WTC11 (cell line): ENCODE measurements around the gene LARGE1. TPM values are rescaled to one million over a fixed set of nuclear protein-coding genes. Genes with fewer than 3 reads are reported as not detected.

Experiments used
- ATAC-seq: fragments of 200-7000 bp; cut with Tn5 transposase; 2 replicates; pipeline ENCODE4 v1.10.0; 2021; ENCODE audit warnings: mild to moderate bottlenecking, moderate library complexity
- CTCF ChIA-PET: fragments of 300-600 bp; sonication (Branson Sonifier 250); formaldehyde crosslinking; loops from one replicate; lab custom pipeline; 2021; ENCODE audit warnings: antibody characterized with exemption; lab: Charles Lee
- POLR2A ChIA-PET: fragments of 350-600 bp; sonication (Branson Sonifier 250); formaldehyde crosslinking; loops from one replicate; lab custom pipeline; 2021; ENCODE audit warnings: antibody characterized with exemption; lab: Charles Lee
- DNase-seq: peaks from one replicate; pipeline ENCODE4 v3.0.0; 2021; ENCODE audit warnings: low spot score
- H3K27ac Mint-ChIP-seq: 2 replicates; pipeline ENCODE4 v1.8.0; 2021; ENCODE audit warnings: mixed read lengths
- H3K27me3 Mint-ChIP-seq: 2 replicates; pipeline ENCODE4 v1.8.0; 2021; ENCODE audit warnings: low read depth, mild to moderate bottlenecking, moderate library complexity, mixed read lengths
- H3K36me3 Mint-ChIP-seq: 2 replicates; pipeline ENCODE4 v1.8.0; 2021; ENCODE audit warnings: mixed read lengths
- H3K4me1 Mint-ChIP-seq: 2 replicates; pipeline ENCODE4 v1.8.0; 2022; ENCODE audit warnings: mixed read lengths
- H3K4me3 Mint-ChIP-seq: 2 replicates; pipeline ENCODE4 v1.8.0; 2021; ENCODE audit warnings: mild to moderate bottlenecking, moderate library complexity, mixed read lengths
- H3K9me3 Mint-ChIP-seq: 2 replicates; pipeline ENCODE4 v1.8.0; 2021; ENCODE audit warnings: mixed read lengths
- AFF4 ChIP-seq: sonication (generic); formaldehyde crosslinking; IDR thresholded peaks from 2 replicates; pipeline ENCODE4 v1.8.1; 2023; ENCODE audit warnings: mild to moderate bottlenecking, missing genetic modification reagents, borderline replicate concordance
- AR ChIP-seq: fragments of 250-450 bp; sonication (Bioruptor Pico); IDR thresholded peaks from 2 replicates; pipeline ENCODE4 v1.9.0; 2021; ENCODE audit warnings: mild to moderate bottlenecking
- CREB1 ChIP-seq: sonication (generic); formaldehyde crosslinking; IDR thresholded peaks from 2 replicates; pipeline ENCODE4 v1.8.0; 2023; ENCODE audit warnings: mild to moderate bottlenecking, missing genetic modification reagents
- E2F4 ChIP-seq: sonication (generic); formaldehyde crosslinking; IDR thresholded peaks from 2 replicates; pipeline ENCODE4 v1.8.1; 2022; ENCODE audit warnings: low read depth, mild to moderate bottlenecking, moderate library complexity, missing genetic modification reagents, borderline replicate concordance
- GRHL2 ChIP-seq: fragments of 250-450 bp; sonication (Bioruptor Pico); IDR thresholded peaks from 2 replicates; pipeline ENCODE4 v1.8.0; 2022; ENCODE audit warnings: mild to moderate bottlenecking, moderate library complexity; ENCODE audit not compliant: insufficient replicate concordance, severe bottlenecking
- HMGA2 ChIP-seq: fragments of 250-450 bp; sonication (Bioruptor Pico); IDR thresholded peaks from 2 replicates; pipeline ENCODE4 v1.4.0; 2021; ENCODE audit warnings: mild to moderate bottlenecking, moderate library complexity
- HMGXB4 ChIP-seq: sonication (generic); formaldehyde crosslinking; IDR thresholded peaks from 2 replicates; pipeline ENCODE4 v1.8.1; 2023; ENCODE audit warnings: mild to moderate bottlenecking, moderate library complexity, missing genetic modification reagents
- IRF2 ChIP-seq: sonication (generic); formaldehyde crosslinking; IDR thresholded peaks from 2 replicates; pipeline ENCODE4 v1.8.0; 2022; ENCODE audit warnings: low read depth, missing genetic modification reagents, borderline replicate concordance
- KAT7 ChIP-seq: sonication (generic); formaldehyde crosslinking; IDR thresholded peaks from 2 replicates; pipeline ENCODE4 v1.8.1; 2023; ENCODE audit warnings: missing genetic modification reagents, mild to moderate bottlenecking, borderline replicate concordance
- NFYB ChIP-seq: sonication (generic); formaldehyde crosslinking; conservative IDR thresholded peaks from 2 replicates; pipeline ENCODE4 v1.8.0; 2022; ENCODE audit warnings: low read depth, missing genetic modification reagents
- NR3C1 ChIP-seq: sonication (generic); formaldehyde crosslinking; conservative IDR thresholded peaks from 2 replicates; pipeline ENCODE4 v1.8.1; 2023; ENCODE audit warnings: low read depth, mild to moderate bottlenecking, missing genetic modification reagents
- PREB ChIP-seq: sonication (generic); formaldehyde crosslinking; IDR thresholded peaks from 2 replicates; pipeline ENCODE4 v1.8.1; 2022; ENCODE audit warnings: mild to moderate bottlenecking, missing genetic modification reagents, moderate library complexity, borderline replicate concordance
- SP1 ChIP-seq: sonication (generic); formaldehyde crosslinking; conservative IDR thresholded peaks from 2 replicates; pipeline ENCODE4 v1.8.1; 2022; ENCODE audit warnings: missing genetic modification reagents
- ZNF219 ChIP-seq: sonication (generic); formaldehyde crosslinking; IDR thresholded peaks from 2 replicates; pipeline ENCODE4 v1.8.0; 2023; ENCODE audit warnings: missing genetic modification reagents, mild to moderate bottlenecking, borderline replicate concordance
- ZNF232 ChIP-seq: sonication (generic); formaldehyde crosslinking; IDR thresholded peaks from 2 replicates; pipeline ENCODE4 v1.8.0; 2022; ENCODE audit warnings: mild to moderate bottlenecking, missing genetic modification reagents
- ZNF281 ChIP-seq: sonication (generic); formaldehyde crosslinking; IDR thresholded peaks from 2 replicates; pipeline ENCODE4 v1.8.0; 2023; ENCODE audit warnings: mild to moderate bottlenecking, missing genetic modification reagents
- ZNF317 ChIP-seq: sonication (generic); formaldehyde crosslinking; IDR thresholded peaks from 2 replicates; pipeline ENCODE4 v1.8.1; 2023; ENCODE audit warnings: low read depth, mild to moderate bottlenecking, moderate library complexity, missing genetic modification reagents, borderline replicate concordance
- ZNF425 ChIP-seq: fragments of 250-450 bp; sonication (Bioruptor Pico); conservative IDR thresholded peaks from 2 replicates; pipeline ENCODE4 v1.9.0; 2021; ENCODE audit warnings: mild to moderate bottlenecking
- total RNA-seq: library from RNA; stranded (reverse); gene quantifications from 3 replicates; pipeline ENCODE4 v1.2.3, GENCODE V29; 2021

Gene LARGE1
- total RNA-seq, 1 experiment from 2014 or later: 72.6 TPM

GRCh38 chr22:33906475-33906874 is 13.8 kb downstream of the LARGE1 start:
- POLR2A ChIA-PET: no interaction called here
- DNase-seq (no peak), ATAC-seq (no peak)
- CTCF ChIA-PET: no interaction called here
- TF ChIP-seq AR (CRISPR knock-in tag) (no peak), NR3C1 (CRISPR knock-in tag) (no peak), ZNF425 (CRISPR knock-in tag) (no peak), PREB (CRISPR knock-in tag) (no peak), NFYB (CRISPR knock-in tag) (no peak)
- Mint-ChIP-seq H3K9me3 (no peaks in the 10 kb centered on the region), H3K4me3 (no peak overlapping the region), H3K36me3 (peaks cover 13% of the 10 kb centered on the region), H3K27ac (no peak overlapping the region), H3K27me3 (no peaks in the 10 kb centered on the region), H3K4me1 (peaks cover 72% of the 10 kb centered on the region)

- Mint-ChIP-seq H3K4me1 (peaks cover 73% of the 10 kb centered on the region), H3K27me3 (no peaks in the 10 kb centered on the region), H3K4me3 (no peak overlapping the region), H3K27ac (no peak overlapping the region), H3K9me3 (no peaks in the 10 kb centered on the region), H3K36me3 (no peaks in the 10 kb centered on the region)
- ChIA-PET CTCF (no interaction called here), POLR2A (no interaction called here)
- ATAC-seq (no peak), DNase-seq (no peak)
- TF ChIP-seq E2F4 (CRISPR knock-in tag): no peak
- TF ChIP-seq ZNF219 (CRISPR knock-in tag): no peak
- no peak for TF ChIP-seq SP1 (CRISPR knock-in tag)
- no peak for TF ChIP-seq IRF2 (CRISPR knock-in tag)
- TF ChIP-seq ZNF281: no peak
- TF ChIP-seq GRHL2 (CRISPR knock-in tag): no peak
- TF ChIP-seq AFF4 (CRISPR knock-in tag): no peak
- TF ChIP-seq KAT7 (CRISPR knock-in tag): no peak
- TF ChIP-seq ZNF317: no peak
- no peak for TF ChIP-seq HMGA2 (CRISPR knock-in tag)
- no peak for TF ChIP-seq HMGXB4 (CRISPR knock-in tag)
- no peak for TF ChIP-seq CREB1 (CRISPR knock-in tag)
- no peak for TF ChIP-seq ZNF232 (CRISPR knock-in tag)
Observed at GRCh38 chr22:33903012-33903411, 17.3 kb downstream of the LARGE1 start.
